KOPT-K1 (cell line): Measurements from ENCODE around the gene XPO6.

Experiments used
- H3K27ac ChIP-seq: fragments of 200-600 bp; sonication (generic); 2 replicates; pipeline ENCODE4 v1.5.1; 2016; ENCODE audit warnings: antibody characterized with exemption, mild to moderate bottlenecking, low read depth, low read length; ENCODE audit not compliant: poor library complexity, severe bottlenecking
- H3K36me3 ChIP-seq: fragments of 200-600 bp; sonication (generic); 2 replicates; pipeline ENCODE4 v1.5.1; 2017; ENCODE audit warnings: antibody characterized with exemption, mild to moderate bottlenecking, low read length, moderate library complexity; ENCODE audit not compliant: insufficient read depth
- H3K9me3 ChIP-seq: fragments of 200-600 bp; sonication (generic); 2 replicates; pipeline ENCODE4 v1.5.1; 2017; ENCODE audit warnings: antibody characterized with exemption, low read length, mild to moderate bottlenecking; ENCODE audit not compliant: insufficient read depth, poor library complexity, severe bottlenecking

Gene XPO6

DNA sequence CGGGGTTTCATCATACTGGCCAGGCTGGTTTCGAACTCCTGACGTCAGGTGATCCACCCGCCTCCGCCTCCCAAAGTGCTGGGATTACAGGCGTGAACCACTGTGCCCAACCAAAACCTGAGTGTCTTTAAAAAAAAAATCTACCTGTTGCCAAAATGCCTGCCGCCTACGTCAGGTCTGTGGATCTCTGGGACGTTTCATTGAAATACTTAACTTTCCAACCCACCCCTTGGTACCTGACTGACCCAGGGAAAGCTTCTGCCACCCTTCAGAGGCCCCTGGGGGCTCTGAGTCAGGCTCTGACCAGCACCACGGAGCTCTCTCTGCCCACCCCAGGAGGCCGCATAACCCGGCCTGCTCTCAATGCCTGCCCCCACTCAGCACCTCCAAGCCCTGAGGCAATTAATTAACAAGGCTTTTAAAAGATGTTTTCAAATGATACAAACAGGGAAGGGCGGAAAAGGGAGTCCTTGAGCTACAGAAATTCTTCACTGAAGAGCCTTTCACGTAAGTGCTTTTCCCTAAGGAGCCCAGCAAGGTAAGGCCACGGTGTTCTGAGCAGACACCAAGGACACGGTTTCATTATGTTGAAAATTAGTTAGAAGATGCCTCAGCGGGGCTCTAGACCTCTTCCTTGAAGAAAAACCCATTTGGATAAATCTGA is 118.9 kb downstream of the XPO6 start:
- Histone ChIP-seq H3K9me3 (no peaks in the 10 kb centered on the region), H3K27ac (no peak overlapping the region), H3K36me3 (peaks cover 37% of the 10 kb centered on the region)

DNA sequence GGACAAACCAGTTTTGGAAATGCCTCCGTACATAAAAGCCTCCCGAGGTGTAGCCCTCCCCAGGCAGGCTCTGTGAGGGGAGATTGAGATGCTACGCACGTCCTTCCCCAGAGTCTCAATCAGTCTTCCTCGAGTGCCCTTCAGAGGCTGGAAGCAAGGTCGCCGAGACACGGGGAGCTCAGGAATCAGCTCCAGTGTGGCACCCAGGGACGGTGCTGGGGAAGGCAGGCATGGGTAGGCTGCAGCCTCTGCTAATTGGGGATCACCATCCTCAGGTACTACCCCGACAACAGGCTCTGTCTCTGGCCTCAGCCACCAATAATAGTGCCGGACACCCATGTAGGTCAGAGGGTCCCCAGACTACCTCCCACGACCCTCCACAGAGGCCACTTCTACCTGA is 120.1 kb downstream of the XPO6 start:
- H3K27ac ChIP-seq: no peak overlapping the region
- H3K36me3 ChIP-seq: peaks cover 25% of the 10 kb centered on the region; the same call in 1 of the 2 replicates
- H3K9me3 ChIP-seq: no peaks in the 10 kb centered on the region

DNA sequence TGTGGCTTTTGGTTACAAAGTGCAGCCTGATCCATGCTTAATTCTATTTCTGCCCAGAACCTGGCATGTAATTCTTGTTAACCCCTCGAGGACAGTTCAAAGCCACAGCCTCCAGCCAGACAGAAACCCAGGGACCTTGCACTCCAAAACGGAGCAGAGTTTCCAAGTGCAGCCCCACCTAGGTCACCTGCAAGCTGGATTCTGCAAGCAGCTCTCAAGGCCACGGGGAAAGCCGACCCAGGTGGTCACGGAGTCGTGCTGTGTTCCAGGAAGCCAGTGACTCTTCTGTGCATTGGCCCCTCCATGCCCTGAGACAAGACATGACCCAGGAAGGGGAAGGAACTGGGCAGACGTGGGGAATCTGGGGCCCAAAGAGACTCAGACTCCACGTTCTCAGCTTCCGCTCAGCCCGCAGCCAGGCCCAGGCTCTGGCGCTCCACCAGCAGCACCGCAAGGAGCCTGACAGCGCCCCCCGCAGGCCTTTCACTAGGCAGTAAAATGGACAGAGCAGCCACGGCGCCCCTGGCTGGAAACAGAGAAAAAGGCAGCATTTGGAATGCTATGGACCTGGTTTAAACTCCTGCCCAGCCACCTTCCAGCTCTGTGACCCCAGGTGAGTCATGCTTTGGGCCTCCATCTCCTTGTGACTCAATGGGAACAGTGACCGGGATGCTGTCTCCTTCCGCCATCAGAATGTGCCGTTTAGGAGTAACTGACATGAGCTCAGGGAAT is 121.0 kb downstream of the XPO6 start:
- Histone ChIP-seq H3K27ac (no peak overlapping the region), H3K9me3 (no peaks in the 10 kb centered on the region), H3K36me3 (peaks cover 18% of the 10 kb centered on the region; the same call in 1 of the 2 replicates)

GRCh38 chr16:28089992-28090365 is 121.8 kb downstream of the XPO6 start:
- peaks cover 18% of the 10 kb centered on the region; the same call in 1 of the 2 replicates for H3K36me3 ChIP-seq
- no peaks in the 10 kb centered on the region for H3K9me3 ChIP-seq
- H3K27ac ChIP-seq: no peak overlapping the region

- peaks cover 18% of the 10 kb centered on the region; the same call in 1 of the 2 replicates for H3K36me3 ChIP-seq
- H3K9me3 ChIP-seq: no peaks in the 10 kb centered on the region
- H3K27ac ChIP-seq: no peak overlapping the region
Measured at GRCh38 chr16:28089205-28089991, 122.4 kb downstream of the XPO6 start.

- Histone ChIP-seq H3K27ac (no peak overlapping the region), H3K9me3 (no peaks in the 10 kb centered on the region), H3K36me3 (peaks cover 4% of the 10 kb centered on the region; the same call in 1 of the 2 replicates)
Measured at GRCh38 chr16:28087675-28088300, 124.0 kb downstream of the XPO6 start.

DNA sequence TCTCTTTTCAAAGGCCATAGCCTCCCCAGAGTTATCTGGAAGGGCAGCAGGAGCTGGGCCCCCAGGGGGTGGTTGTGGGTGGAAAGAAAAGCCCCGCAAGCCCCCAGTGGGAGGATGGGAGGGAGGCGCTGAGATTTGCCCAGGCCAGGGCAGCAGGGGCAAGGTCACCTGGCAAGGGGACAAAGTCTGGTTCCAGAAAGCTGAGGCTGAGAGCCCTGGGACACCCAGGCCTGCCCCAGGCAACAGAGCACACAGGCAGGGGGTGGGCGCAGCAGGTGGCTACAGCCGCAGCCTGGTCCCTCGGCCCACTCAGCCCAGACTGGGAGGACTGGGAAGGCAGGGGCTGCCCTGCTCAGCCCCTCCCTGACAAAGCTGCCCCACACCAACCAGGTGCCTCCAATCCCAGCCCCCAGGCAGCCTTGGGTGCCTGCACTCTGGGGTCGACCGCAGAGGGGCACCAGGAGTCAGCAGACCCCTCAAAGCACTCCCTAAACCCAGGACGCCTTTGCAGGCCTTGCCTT is 124.6 kb downstream of the XPO6 start:
- Histone ChIP-seq H3K9me3 (no peaks in the 10 kb centered on the region), H3K27ac (no peak overlapping the region), H3K36me3 (peaks cover 4% of the 10 kb centered on the region; the same call in 1 of the 2 replicates)

DNA sequence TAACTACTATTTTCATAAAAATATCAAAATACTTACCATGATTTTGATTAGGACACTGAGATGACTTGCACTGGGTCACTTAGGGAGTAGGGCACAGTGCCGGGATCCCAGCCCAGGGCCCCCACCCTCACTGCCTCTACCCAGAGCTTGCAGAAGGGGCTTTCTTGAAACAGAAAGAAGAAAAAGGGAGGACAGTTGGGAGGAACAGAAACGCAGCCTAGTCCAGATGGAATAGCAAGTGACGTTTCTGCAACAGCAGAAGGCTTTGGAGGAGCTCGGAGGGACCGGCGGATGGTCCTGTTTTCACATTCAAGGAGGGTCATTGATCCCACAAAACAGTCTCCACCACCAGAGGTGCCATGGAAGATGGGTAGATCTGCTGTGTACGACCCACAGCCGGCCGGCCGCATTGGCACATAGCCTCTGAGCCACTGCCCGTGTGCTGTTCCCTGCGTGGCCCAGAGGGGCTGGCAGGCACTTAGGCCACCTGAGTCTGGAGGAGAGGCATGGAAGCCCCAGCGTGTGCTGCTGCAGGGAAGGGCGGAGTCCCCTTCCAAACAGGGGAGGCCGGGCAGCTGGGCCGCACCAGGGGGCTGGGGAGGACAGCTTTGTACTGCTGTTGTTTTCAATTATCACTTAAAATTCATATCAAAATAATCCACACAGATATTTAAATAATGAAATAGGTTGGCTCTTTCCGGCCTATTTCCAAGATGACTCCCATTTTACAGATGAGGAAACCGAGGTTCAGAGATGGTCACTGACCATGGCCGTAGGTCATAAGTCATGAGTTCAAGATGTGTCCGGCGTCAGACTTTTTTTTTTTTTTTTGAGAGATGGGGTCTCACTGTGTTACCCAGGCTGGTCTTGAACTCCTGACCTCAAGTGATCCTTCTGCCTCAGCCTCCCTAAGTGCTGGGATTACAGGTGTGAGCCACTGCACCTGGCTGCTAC is 125.3 kb downstream of the XPO6 start:
- Histone ChIP-seq H3K9me3 (no peaks in the 10 kb centered on the region), H3K27ac (no peak overlapping the region), H3K36me3 (peaks cover 1% of the 10 kb centered on the region; the same call in 1 of the 2 replicates)

DNA sequence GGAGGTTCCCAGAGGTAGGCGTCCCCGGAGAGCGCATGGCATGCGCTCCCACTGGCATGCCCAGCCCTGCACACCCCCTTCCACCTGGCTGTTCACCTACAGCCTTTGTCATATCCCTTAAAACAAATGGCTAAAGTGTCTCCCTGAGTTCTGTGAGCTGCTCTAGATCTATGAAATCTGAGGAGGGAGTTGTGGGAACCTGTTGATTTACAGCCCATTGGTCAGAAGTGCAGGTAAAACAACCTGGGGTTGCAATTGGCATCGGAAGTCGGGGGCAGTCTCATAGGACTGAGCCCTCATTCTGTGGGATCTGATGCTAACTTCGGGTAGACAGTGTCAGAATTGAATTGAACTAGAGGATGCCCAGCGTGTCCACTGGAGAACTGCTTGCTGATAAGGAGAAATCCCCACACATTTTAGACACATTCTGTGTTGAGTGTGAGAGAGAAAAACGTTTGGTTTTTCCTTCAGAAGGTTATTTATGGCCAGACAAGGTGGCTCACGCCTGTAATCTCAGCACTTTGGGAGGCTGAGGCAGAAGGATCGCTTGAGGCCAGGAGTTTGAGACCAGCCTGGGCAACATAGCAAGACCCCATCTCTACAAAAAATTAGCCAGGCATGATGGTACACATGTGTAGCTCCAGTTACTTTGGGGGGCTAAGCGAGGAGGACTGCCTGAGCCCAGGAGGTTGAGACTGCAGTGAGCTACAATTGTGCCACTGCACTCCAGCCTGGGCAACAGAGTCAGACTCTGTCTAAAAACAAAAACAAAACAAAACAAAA is 126.2 kb downstream of the XPO6 start:
- Histone ChIP-seq H3K9me3 (no peaks in the 10 kb centered on the region), H3K27ac (no peak overlapping the region), H3K36me3 (no peaks in the 10 kb centered on the region)

DNA sequence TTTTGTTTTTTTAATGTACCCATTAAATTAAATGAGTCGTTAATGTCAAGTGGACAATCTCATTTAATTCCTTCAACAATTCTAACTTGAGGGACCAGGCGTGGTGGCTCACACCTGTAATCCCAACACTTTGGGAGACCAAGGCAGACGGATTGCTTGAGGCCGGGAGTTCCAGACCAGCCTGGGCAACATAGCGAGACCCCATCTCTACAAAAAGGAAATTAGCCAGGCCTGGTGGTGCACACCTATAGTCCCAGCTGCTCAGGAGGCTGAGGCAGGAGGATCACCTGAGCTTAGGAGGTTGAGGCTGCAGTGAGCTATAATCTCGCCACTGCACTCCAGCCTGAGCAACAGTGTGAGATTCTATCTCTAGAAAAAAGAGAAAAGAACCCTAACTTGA is 127.6 kb downstream of the XPO6 start:
- H3K9me3 ChIP-seq: no peaks in the 10 kb centered on the region
- H3K27ac ChIP-seq: no peak overlapping the region
- no peaks in the 10 kb centered on the region for H3K36me3 ChIP-seq

DNA sequence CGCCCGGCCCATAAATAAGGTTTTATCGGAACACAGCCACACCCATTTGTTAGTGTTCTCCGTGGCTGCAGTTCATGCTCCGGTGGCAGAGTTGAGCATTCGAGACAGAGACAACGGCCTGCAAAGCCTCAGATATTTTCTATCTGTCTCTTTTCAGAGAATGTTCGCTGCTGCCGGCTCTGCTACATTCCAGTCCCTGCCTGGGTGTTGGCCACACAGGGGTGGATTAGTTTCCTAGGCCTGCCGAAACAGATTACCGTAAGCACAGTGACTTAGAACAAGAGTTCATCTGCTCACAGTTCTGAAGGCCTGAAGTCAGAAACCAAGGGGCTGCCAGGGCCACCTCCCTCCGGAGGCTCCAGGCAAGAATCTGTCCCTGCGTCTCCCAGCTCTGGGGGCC is 129.1 kb downstream of the XPO6 start:
- Histone ChIP-seq H3K36me3 (no peaks in the 10 kb centered on the region), H3K9me3 (no peaks in the 10 kb centered on the region), H3K27ac (no peak overlapping the region)

DNA sequence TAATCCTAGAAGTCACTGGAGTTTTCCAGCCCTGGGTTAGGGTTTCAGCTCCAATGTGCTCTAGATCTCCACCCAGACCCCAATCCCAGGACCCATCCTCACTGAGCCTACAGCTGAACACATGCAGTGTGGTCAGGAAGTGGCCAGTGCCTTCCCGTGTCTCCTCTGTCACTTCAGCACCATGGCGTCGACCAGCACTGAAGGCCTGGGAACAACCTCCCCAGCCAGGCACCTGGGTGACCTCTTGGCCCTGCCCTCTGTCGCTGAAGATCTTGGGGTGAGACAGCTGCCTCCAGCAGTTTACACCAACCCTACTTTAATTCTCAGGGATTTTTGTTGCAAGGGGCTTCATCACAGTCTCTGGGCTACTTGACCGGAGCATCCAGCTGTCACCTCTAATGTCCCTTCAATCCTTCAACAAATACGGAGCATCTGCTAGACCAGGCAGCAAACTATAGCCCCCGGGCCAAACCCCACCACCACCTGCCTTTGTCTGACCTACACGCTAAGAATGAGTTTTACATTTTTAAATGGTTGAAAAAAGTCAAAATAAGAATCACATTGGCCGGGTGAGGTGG is 130.3 kb downstream of the XPO6 start:
- Histone ChIP-seq H3K36me3 (no peaks in the 10 kb centered on the region), H3K9me3 (no peaks in the 10 kb centered on the region), H3K27ac (no peak overlapping the region)

- no peaks in the 10 kb centered on the region for H3K9me3 ChIP-seq
- H3K27ac ChIP-seq: no peak overlapping the region
- no peaks in the 10 kb centered on the region for H3K36me3 ChIP-seq
Measured at GRCh38 chr16:28078261-28078660, 133.5 kb downstream of the XPO6 start.
